HG03520 (cell line): ENCODE data around the gene DHRS3.

ENCODE experiments used
- ATAC-seq: cut with Tn5 transposase; IDR thresholded peaks from one replicate; pipeline ENCODE4 v1.9.1; 2021; ENCODE audit warnings: mild to moderate bottlenecking, moderate library complexity; ENCODE audit not compliant: unreplicated experiment

Gene DHRS3

GRCh38 chr1:12555411-12556367, 62.3 kb downstream of the DHRS3 start:
- no peak for ATAC-seq

GRCh38 chr1:12554521-12555305, 63.3 kb downstream of the DHRS3 start:
- no peak for ATAC-seq

- no peak for ATAC-seq
These were observed 64.0 kb downstream of the DHRS3 start for GRCh38 chr1:12553963-12554362.

- no peak for ATAC-seq
These were observed 64.8 kb downstream of the DHRS3 start for GRCh38 chr1:12552951-12553921.

GRCh38 chr1:12552111-12552888, 65.7 kb downstream of the DHRS3 start:
- ATAC-seq: no peak

GRCh38 chr1:12551584-12551983, 66.4 kb downstream of the DHRS3 start:
- no peak for ATAC-seq

GRCh38 chr1:12549460-12550349, 68.3 kb downstream of the DHRS3 start:
- no peak for ATAC-seq

- no peak for ATAC-seq
These were observed 69.0 kb downstream of the DHRS3 start for GRCh38 chr1:12548973-12549459.

GRCh38 chr1:12548279-12548972, 69.6 kb downstream of the DHRS3 start:
- ATAC-seq: no peak

GRCh38 chr1:12547586-12548225, 70.3 kb downstream of the DHRS3 start:
- ATAC-seq: no peak

- no peak for ATAC-seq
These were observed 71.0 kb downstream of the DHRS3 start for GRCh38 chr1:12546771-12547585.

GRCh38 chr1:12544992-12545391, 73.0 kb downstream of the DHRS3 start:
- no peak for ATAC-seq

- ATAC-seq: no peak
These were observed 73.7 kb downstream of the DHRS3 start for GRCh38 chr1:12544357-12544756.

- ATAC-seq: no peak
These were observed 74.3 kb downstream of the DHRS3 start for GRCh38 chr1:12543740-12544154.

- ATAC-seq: no peak
These were observed 75.1 kb downstream of the DHRS3 start for GRCh38 chr1:12542616-12543592.

GRCh38 chr1:12542138-12542465, 75.9 kb downstream of the DHRS3 start:
- ATAC-seq: no peak
